OCI-LY1 (cell line): Measurements from ENCODE around the gene ADAT3.

Source experiments
- CTCF ChIP-seq: fragments of 200-600 bp; sonication (generic), shearing (Covaris generic); IDR thresholded peaks from 2 replicates; pipeline ENCODE4 v1.5.1; 2017; ENCODE audit warnings: mild to moderate bottlenecking, antibody characterized with exemption, low read length, moderate library complexity, mixed read lengths
- EZH2 ChIP-seq: fragments of 200-600 bp; sonication (generic), shearing (Covaris generic); IDR thresholded peaks from 2 replicates; pipeline ENCODE4 v1.8.0; 2017; ENCODE audit warnings: borderline replicate concordance, mixed run types, mild to moderate bottlenecking, antibody characterized with exemption, low read length, moderate library complexity, mixed read lengths

GRCh38 chr19:1868971-1869370 is 36.2 kb upstream of the ADAT3 start:
- no peak for TF ChIP-seq CTCF
- no peak for TF ChIP-seq EZH2
